Hindlimb muscle (tissue), 1 donor: ENCODE data around the gene CA12. TPM values are rescaled to one million over a fixed set of nuclear protein-coding genes. Genes with fewer than 3 reads are reported as not detected.
A peak's percentile ranks its signal among the peaks of the same experiment; 100 is the strongest.
"Not testable (repeated sequence)": the region's sequence is repeated elsewhere in the genome, so short reads cannot be mapped to it uniquely, and the experiment has no call there.

Source experiments
- DNase-seq: peaks from one replicate; pipeline ENCODE4 v3.0.0-alpha.2; 2013
- polyA plus RNA-seq: library from polyadenylated mRNA; unstranded; fragments of 120-200 nt; gene quantifications from one replicate; pipeline ENCODE4 v1.2.1, GENCODE V29; 2013; ENCODE audit not compliant: insufficient read length

CA12 gene
- polyA plus RNA-seq, 1 donor: 0.83 TPM

GRCh38 chr15:63357061-63357460, 24.6 kb downstream of the CA12 start:
- no peak for DNase-seq

GRCh38 chr15:63354821-63355650, 26.6 kb downstream of the CA12 start:
- no peak for DNase-seq

GRCh38 chr15:63353887-63354286, 27.8 kb downstream of the CA12 start:
- DNase-seq: no peak

- no peak for DNase-seq
These were observed 28.4 kb downstream of the CA12 start for GRCh38 chr15:63353261-63353660.

GRCh38 chr15:63352808-63353207, 28.8 kb downstream of the CA12 start:
- DNase-seq: no peak

GRCh38 chr15:63351170-63351569, 30.5 kb downstream of the CA12 start:
- DNase-seq: no peak

- DNase-seq: peak; percentile 82
These were observed 31.4 kb downstream of the CA12 start for GRCh38 chr15:63350178-63350621.

- no peak for DNase-seq
These were observed 32.0 kb downstream of the CA12 start for GRCh38 chr15:63349621-63350020.

GRCh38 chr15:63349156-63349555, 32.5 kb downstream of the CA12 start:
- no peak for DNase-seq

GRCh38 chr15:63348392-63348791, 33.3 kb downstream of the CA12 start:
- DNase-seq: no peak

GRCh38 chr15:63347074-63347857, 34.4 kb downstream of the CA12 start:
- DNase-seq: no peak

GRCh38 chr15:63345391-63345752, 36.3 kb downstream of the CA12 start:
- DNase-seq: no peak

GRCh38 chr15:63344731-63345390, 36.8 kb downstream of the CA12 start:
- no peak for DNase-seq

- DNase-seq: not testable (repeated sequence)
These were observed 38.6 kb downstream of the CA12 start for GRCh38 chr15:63342996-63343562.

GRCh38 chr15:63341898-63342297, 39.7 kb downstream of the CA12 start:
- DNase-seq: no peak

GRCh38 chr15:63340878-63341277, 40.8 kb downstream of the CA12 start:
- DNase-seq: no peak

GRCh38 chr15:63340353-63340752, 41.3 kb downstream of the CA12 start:
- no peak for DNase-seq

- no peak for DNase-seq
These were observed 41.8 kb downstream of the CA12 start for GRCh38 chr15:63339836-63340235.

- DNase-seq: no peak
These were observed 42.5 kb downstream of the CA12 start for GRCh38 chr15:63339006-63339766.

GRCh38 chr15:63338170-63338569, 43.5 kb downstream of the CA12 start:
- DNase-seq: no peak

GRCh38 chr15:63337046-63337445, 44.6 kb downstream of the CA12 start:
- DNase-seq: no peak
